Sigmoid colon (tissue), 7 donors: Measurements from ENCODE around the gene CARD8. TPM values are rescaled to one million over a fixed set of nuclear protein-coding genes. Genes with fewer than 3 reads are reported as not detected.

Experiments used
- DNase-seq: peaks from one replicate; pipeline ENCODE4 v3.0.0-alpha.2; 2019
- H3K27ac ChIP-seq, 4 donors: fragments of 200-600 bp; sonication (generic); one replicate each; pipeline ENCODE4 v1.5.1; 2016 to 2019; ENCODE audit warnings: mild to moderate bottlenecking in 1 of 4
- H3K27me3 ChIP-seq, 3 donors: fragments of 200-600 bp; sonication (generic); one replicate each; pipeline ENCODE4 v1.5.1; 2019; ENCODE audit warnings: mild to moderate bottlenecking in 1 of 3
- H3K36me3 ChIP-seq, 4 donors: fragments of 200-600 bp; sonication (generic); one replicate each; pipeline ENCODE4 v1.5.1; 2016 to 2019
- H3K4me1 ChIP-seq, 4 donors: fragments of 200-600 bp; sonication (generic); one replicate each; pipeline ENCODE4 v1.5.1; 2017 to 2019
- H3K4me3 ChIP-seq, 4 donors: fragments of 200-600 bp; sonication (generic); one replicate each; pipeline ENCODE4 v1.5.1; 2017 to 2019; ENCODE audit warnings: mild to moderate bottlenecking in 2 of 4, moderate library complexity in 1 of 4
- H3K9me3 ChIP-seq, 4 donors: fragments of 200-600 bp in 3 of 4; sonication (generic) in 3 of 4; one replicate each; pipeline versions ENCODE4 v1.5.1 to v1.6.1; 2013 to 2019
- CTCF ChIP-seq, 4 experiments: fragments of 450-650 bp in 3 of 4; fragments of 200-600 bp in 1 of 4; IDR thresholded peaks; one replicate each; pipeline ENCODE4 v1.5.1; 2016 to 2019; ENCODE audit warnings: antibody characterized with exemption in 4 of 4, mild to moderate bottlenecking in 3 of 4, moderate library complexity in 2 of 4
- EP300 ChIP-seq, 4 donors: sonication (generic); formaldehyde crosslinking; IDR thresholded peaks; one replicate each; pipeline ENCODE4 v1.6.1; 2017; ENCODE audit warnings: antibody characterized with exemption in 4 of 4
- POLR2A ChIP-seq, 2 donors: fragments of 450-650 bp; IDR thresholded peaks; one replicate each; pipeline ENCODE4 v1.6.1; 2016; ENCODE audit warnings: antibody characterized with exemption in 2 of 2, mild to moderate bottlenecking in 2 of 2, moderate library complexity in 2 of 2
- POLR2AphosphoS5 ChIP-seq, 4 donors: sonication (generic); formaldehyde crosslinking; IDR thresholded peaks; one replicate each; pipeline ENCODE4 v1.6.1; 2017; ENCODE audit warnings: antibody characterized with exemption in 4 of 4
- WGBS, 2 donors: extraction: QIAGEN DNeasy Blood & Tissue Kit; methylation state at CpG; one replicate each; pipeline ENCODE4 v1.1.7; 2013; 5-methylcytosine and 5-hydroxymethylcytosine counted together
- intact Hi-C: fragments of 100-400 bp; cut with DNase I; formaldehyde crosslinking; loops from one replicate; pipeline ENCODE4 v1.15.1; 2023
- polyA plus RNA-seq, 3 donors: library from polyadenylated mRNA; stranded (reverse); fragments of 200-250 nt; gene quantifications; one replicate each; pipeline ENCODE4 v1.2.3, GENCODE V29; 2013
- total RNA-seq, 4 donors: library from RNA; depleted of rRNA; stranded (reverse); fragments of >200 nt; gene quantifications; one replicate each; pipeline ENCODE4 v1.1.0, GENCODE V29; 2016
- donor health status: healthy with polysubstance abuse.
- donor health status: Bipolar disorder and iron deficiency.
- donor health status: healthy.

Gene CARD8
- total RNA-seq (10 to 100 TPM; 14.2 to 37.7 (median 24.7) TPM), polyA plus RNA-seq (10 to 100 TPM in 1 of 3 donors, 1 to 10 TPM in 2; 6.0 to 31.0 (median 8.1) TPM)

- H3K9me3 ChIP-seq = no peaks in the 10 kb centered on the region
- H3K4me3 ChIP-seq = peak within 1 kb of the TSS; percentile 41 to 63 (median 59)
- H3K4me1 ChIP-seq = peaks cover 0 to 27% (median 18%) of the 10 kb centered on the region in 4 donors
- DNase-seq = peak; percentile 89
- no peaks in the 10 kb centered on the region for H3K27me3 ChIP-seq
- intact Hi-C loops = loop anchor here (5.0 kb wide), 1 partner anchor 148 kb away; no protein-coding TSS in a partner anchor
- 6 to 7% methylated on average over 15 of the region's 15 CpGs for WGBS, 2 donors
- TF ChIP-seq CTCF (IDR thresholded peaks at IDR 0.05) (peak in 2 of 4 experiments; percentile 20 to 46), POLR2AphosphoS5 (IDR thresholded peaks at IDR 0.05) (peak in 2 of 4 donors; percentile 62 to 64), POLR2A (IDR thresholded peaks at IDR 0.05) (peak; percentile 18 to 26), EP300 (IDR thresholded peaks at IDR 0.05) (no peak)
- H3K36me3 ChIP-seq = no peaks in the 10 kb centered on the region
- peak within 1 kb of the TSS; percentile 88 to 90 (median 88) for H3K27ac ChIP-seq
Measured at GRCh38 chr19:48255376-48256303, at the start of gene CARD8. TSS of gene CARD8 (minus strand) at chr19:48255912. CDS start at chr19:48241020, 14,892 bp downstream.

GRCh38 chr19:48303866-48304265, 48.2 kb upstream of the CARD8 start:
- Histone ChIP-seq H3K4me3 (no peak overlapping the region), H3K9me3 (no peaks in the 10 kb centered on the region), H3K27ac (no peak overlapping the region), H3K4me1 (no peaks in the 10 kb centered on the region), H3K36me3 (no peaks in the 10 kb centered on the region), H3K27me3 (no peaks in the 10 kb centered on the region)
- intact Hi-C loops = no loop called here
- DNase-seq = no peak
- WGBS, 2 donors = 85 to 88% methylated on average over 19 of the region's 19 CpGs
- no peak for TF ChIP-seq POLR2A (IDR thresholded peaks at IDR 0.05)
- TF ChIP-seq EP300 (IDR thresholded peaks at IDR 0.05) = no peak
- no peak for TF ChIP-seq POLR2AphosphoS5 (IDR thresholded peaks at IDR 0.05)
- TF ChIP-seq CTCF (IDR thresholded peaks at IDR 0.05) = no peak

- 91 to 93% methylated on average over 13 of the region's 13 CpGs for WGBS, 2 donors
- no peak for TF ChIP-seq EP300 (IDR thresholded peaks at IDR 0.05)
- H3K9me3 ChIP-seq = no peaks in the 10 kb centered on the region
- no peak overlapping the region for H3K27ac ChIP-seq
- H3K36me3 ChIP-seq = no peaks in the 10 kb centered on the region
- DNase-seq = no peak
- intact Hi-C loops = no loop called here
- no peak overlapping the region for H3K4me3 ChIP-seq
- H3K4me1 ChIP-seq = no peaks in the 10 kb centered on the region
- no peaks in the 10 kb centered on the region for H3K27me3 ChIP-seq
Measured at GRCh38 chr19:48303367-48303766, 47.7 kb upstream of the CARD8 start.

GRCh38 chr19:48302600-48302959, 46.9 kb upstream of the CARD8 start:
- intact Hi-C loops = no loop called here

More at GRCh38 chr19:48302600-48302959, 46.9 kb upstream of the CARD8 start:
- Histone ChIP-seq H3K9me3 (no peaks in the 10 kb centered on the region), H3K4me1 (no peaks in the 10 kb centered on the region), H3K27ac (no peak overlapping the region), H3K4me3 (no peak overlapping the region), H3K36me3 (no peaks in the 10 kb centered on the region), H3K27me3 (no peaks in the 10 kb centered on the region)
- WGBS, 2 donors = 92 to 94% methylated on average over 12 of the region's 12 CpGs
- TF ChIP-seq CTCF (IDR thresholded peaks at IDR 0.05) = no peak
- DNase-seq = no peak
